Measurements from ENCODE around the gene LARP4B.

DNA sequence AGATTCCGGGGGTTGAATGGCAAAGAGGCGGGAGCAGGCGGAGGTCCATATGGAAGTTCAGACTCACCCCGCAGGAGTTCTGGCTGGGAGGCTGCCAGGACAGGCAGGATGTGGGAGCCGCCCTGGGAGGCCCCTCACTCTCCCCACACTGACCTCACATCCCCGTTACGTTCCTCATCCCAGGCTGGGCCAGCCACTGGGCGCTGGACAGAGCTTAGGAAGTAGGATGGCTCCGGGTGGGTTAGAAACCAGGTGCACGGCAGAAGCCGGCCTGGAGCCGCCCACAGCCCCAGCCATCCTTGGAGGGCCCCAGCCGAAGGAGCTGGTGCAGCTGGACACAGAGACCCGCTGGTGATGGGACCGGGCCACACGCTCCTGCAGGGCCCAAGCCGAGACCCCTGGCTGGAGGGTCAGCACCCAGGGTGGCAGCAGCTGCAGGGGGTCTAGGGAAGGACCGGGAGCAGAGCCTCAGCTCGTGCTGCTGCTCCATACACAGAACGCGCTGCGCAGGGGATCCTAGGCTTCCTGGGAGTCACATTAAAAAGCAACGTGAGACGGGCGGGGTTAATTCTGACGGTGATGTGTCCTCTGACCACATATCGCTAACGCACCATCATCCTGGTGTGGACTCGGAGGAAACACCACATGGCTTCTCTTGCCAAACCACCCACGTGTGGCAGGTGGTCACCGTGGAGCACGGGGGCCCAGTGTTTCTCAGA lies 143.4 kb downstream of the LARP4B start:
- TF ChIP-seq ZNF132 (tag by site-specific recombination; IDR thresholded peaks at IDR 0.05; ENCODE audit: borderline replicate concordance) = no peak
- TF ChIP-seq CTCF (tag by site-specific recombination; IDR thresholded peaks at IDR 0.05) = no peak
- TF ChIP-seq ZFP41 (tag by site-specific recombination; IDR thresholded peaks at IDR 0.05; ENCODE audit: borderline replicate concordance) = no peak
- TF ChIP-seq, protein P1, sequence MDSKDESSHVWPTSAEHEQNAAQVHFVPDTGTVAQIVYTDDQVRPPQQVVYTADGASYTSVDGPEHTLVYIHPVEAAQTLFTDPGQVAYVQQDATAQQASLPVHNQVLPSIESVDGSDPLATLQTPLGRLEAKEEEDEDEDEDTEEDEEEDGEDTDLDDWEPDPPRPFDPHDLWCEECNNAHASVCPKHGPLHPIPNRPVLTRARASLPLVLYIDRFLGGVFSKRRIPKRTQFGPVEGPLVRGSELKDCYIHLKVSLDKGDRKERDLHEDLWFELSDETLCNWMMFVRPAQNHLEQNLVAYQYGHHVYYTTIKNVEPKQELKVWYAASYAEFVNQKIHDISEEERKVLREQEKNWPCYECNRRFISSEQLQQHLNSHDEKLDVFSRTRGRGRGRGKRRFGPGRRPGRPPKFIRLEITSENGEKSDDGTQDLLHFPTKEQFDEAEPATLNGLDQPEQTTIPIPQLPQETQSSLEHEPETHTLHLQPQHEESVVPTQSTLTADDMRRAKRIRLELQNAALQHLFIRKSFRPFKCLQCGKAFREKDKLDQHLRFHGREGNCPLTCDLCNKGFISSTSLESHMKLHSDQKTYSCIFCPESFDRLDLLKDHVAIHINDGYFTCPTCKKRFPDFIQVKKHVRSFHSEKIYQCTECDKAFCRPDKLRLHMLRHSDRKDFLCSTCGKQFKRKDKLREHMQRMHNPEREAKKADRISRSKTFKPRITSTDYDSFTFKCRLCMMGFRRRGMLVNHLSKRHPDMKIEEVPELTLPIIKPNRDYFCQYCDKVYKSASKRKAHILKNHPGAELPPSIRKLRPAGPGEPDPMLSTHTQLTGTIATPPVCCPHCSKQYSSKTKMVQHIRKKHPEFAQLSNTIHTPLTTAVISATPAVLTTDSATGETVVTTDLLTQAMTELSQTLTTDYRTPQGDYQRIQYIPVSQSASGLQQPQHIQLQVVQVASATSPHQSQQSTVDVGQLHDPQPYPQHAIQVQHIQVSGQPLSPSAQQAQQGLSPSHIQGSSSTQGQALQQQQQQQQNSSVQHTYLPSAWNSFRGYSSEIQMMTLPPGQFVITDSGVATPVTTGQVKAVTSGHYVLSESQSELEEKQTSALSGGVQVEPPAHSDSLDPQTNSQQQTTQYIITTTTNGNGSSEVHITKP (tag by site-specific recombination; IDR thresholded peaks at IDR 0.05) = no peak
- TF ChIP-seq, protein P2, sequence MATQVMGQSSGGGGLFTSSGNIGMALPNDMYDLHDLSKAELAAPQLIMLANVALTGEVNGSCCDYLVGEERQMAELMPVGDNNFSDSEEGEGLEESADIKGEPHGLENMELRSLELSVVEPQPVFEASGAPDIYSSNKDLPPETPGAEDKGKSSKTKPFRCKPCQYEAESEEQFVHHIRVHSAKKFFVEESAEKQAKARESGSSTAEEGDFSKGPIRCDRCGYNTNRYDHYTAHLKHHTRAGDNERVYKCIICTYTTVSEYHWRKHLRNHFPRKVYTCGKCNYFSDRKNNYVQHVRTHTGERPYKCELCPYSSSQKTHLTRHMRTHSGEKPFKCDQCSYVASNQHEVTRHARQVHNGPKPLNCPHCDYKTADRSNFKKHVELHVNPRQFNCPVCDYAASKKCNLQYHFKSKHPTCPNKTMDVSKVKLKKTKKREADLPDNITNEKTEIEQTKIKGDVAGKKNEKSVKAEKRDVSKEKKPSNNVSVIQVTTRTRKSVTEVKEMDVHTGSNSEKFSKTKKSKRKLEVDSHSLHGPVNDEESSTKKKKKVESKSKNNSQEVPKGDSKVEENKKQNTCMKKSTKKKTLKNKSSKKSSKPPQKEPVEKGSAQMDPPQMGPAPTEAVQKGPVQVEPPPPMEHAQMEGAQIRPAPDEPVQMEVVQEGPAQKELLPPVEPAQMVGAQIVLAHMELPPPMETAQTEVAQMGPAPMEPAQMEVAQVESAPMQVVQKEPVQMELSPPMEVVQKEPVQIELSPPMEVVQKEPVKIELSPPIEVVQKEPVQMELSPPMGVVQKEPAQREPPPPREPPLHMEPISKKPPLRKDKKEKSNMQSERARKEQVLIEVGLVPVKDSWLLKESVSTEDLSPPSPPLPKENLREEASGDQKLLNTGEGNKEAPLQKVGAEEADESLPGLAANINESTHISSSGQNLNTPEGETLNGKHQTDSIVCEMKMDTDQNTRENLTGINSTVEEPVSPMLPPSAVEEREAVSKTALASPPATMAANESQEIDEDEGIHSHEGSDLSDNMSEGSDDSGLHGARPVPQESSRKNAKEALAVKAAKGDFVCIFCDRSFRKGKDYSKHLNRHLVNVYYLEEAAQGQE (tag by site-specific recombination; IDR thresholded peaks at IDR 0.05) = no peak
- TF ChIP-seq ZNF561 (tag by site-specific recombination; IDR thresholded peaks at IDR 0.05; ENCODE audit: borderline replicate concordance) = no peak
- no peak for TF ChIP-seq ZNF274 (IDR thresholded peaks at IDR 0.05; ENCODE audit: low read length)
- TF ChIP-seq ZNF274 (tag by site-specific recombination; IDR thresholded peaks at IDR 0.05; ENCODE audit: borderline replicate concordance) = no peak
- no peak for TF ChIP-seq SETDB1 (IDR thresholded peaks at IDR 0.05; ENCODE audit: insufficient read length, low read length)
- no peak for TF ChIP-seq ZNF292 (tag by site-specific recombination; IDR thresholded peaks at IDR 0.05; ENCODE audit: borderline replicate concordance, low read depth)
- TF ChIP-seq ZNF660 (tag by site-specific recombination; IDR thresholded peaks at IDR 0.05) = no peak
